Measurements from ENCODE around the gene BBS9. TPM values are rescaled to one million over a fixed set of nuclear protein-coding genes. Genes with fewer than 3 reads are reported as not detected.

BBS9 gene
- total and polyA plus RNA-seq, 3 donors from 2014 or later: 39.3 to 55.7 (median 53.3) TPM

- no peaks in the 10 kb centered on the region for H3K36me3 ChIP-seq (ENCODE audit: low read depth, missing control alignments)
- no peak overlapping the region for H3K27ac ChIP-seq
- WGBS, 2 donors: 85 to 86% methylated on average over 4 of the region's 4 CpGs
These were observed 30.0 kb upstream of the BBS9 start for GRCh38 chr7:33099154-33099940.

GRCh38 chr7:33100770-33101169, 28.6 kb upstream of the BBS9 start:
- no peaks in the 10 kb centered on the region for H3K27me3 ChIP-seq
- H3K4me3 ChIP-seq: no peak overlapping the region
- H3K9me3 ChIP-seq: no peaks in the 10 kb centered on the region
- no peaks in the 10 kb centered on the region for H3K36me3 ChIP-seq (ENCODE audit: low read depth, missing control alignments)
- TF ChIP-seq POLR2A (IDR thresholded peaks at IDR 0.05) (no peak), CTCF (IDR thresholded peaks at IDR 0.05) (no peak)
- H3K27ac ChIP-seq: no peak overlapping the region
- no peak for DNase-seq
- no peaks in the 10 kb centered on the region for H3K4me1 ChIP-seq
- WGBS, 2 donors: 79 to 83% methylated on average over 3 of the region's 3 CpGs
- intact Hi-C loops (cut with DNase I; ENCODE audit: low total_unique reads): no loop called here

More at GRCh38 chr7:33099154-33099940, 30.0 kb upstream of the BBS9 start:
- TF ChIP-seq CTCF (IDR thresholded peaks at IDR 0.05): no peak
- TF ChIP-seq POLR2A (IDR thresholded peaks at IDR 0.05): no peak
- DNase-seq: no peak
- Histone ChIP-seq H3K4me3 (no peak overlapping the region), H3K4me1 (no peaks in the 10 kb centered on the region), H3K27me3 (no peaks in the 10 kb centered on the region), H3K9me3 (no peaks in the 10 kb centered on the region)
- intact Hi-C loops (cut with DNase I; ENCODE audit: low total_unique reads): no loop called here

- Histone ChIP-seq H3K27ac (no peak overlapping the region), H3K27me3 (no peaks in the 10 kb centered on the region), H3K4me1 (peaks cover under 1% of the 10 kb centered on the region), H3K36me3 (ENCODE audit: low read depth, missing control alignments) (no peaks in the 10 kb centered on the region), H3K9me3 (no peaks in the 10 kb centered on the region), H3K4me3 (no peak overlapping the region)
- DNase-seq: no peak
- TF ChIP-seq CTCF (IDR thresholded peaks at IDR 0.05) (no peak), POLR2A (IDR thresholded peaks at IDR 0.05) (no peak)
- intact Hi-C loops (cut with DNase I; ENCODE audit: low total_unique reads): no loop called here
- 89 to 98% methylated on average over 3 of the region's 3 CpGs for WGBS, 2 donors
These were observed 27.5 kb upstream of the BBS9 start for GRCh38 chr7:33101906-33102305.

GRCh38 chr7:33107136-33108066, 22.0 kb upstream of the BBS9 start:
- peak; percentile 10 to 29 (median 17) for TF ChIP-seq CTCF (IDR thresholded peaks at IDR 0.05)
- no peak for TF ChIP-seq POLR2A (IDR thresholded peaks at IDR 0.05)
- no peaks in the 10 kb centered on the region for H3K9me3 ChIP-seq
- 33 to 44% methylated on average over 7 of the region's 7 CpGs for WGBS, 2 donors
- H3K27me3 ChIP-seq: no peaks in the 10 kb centered on the region
- no peaks in the 10 kb centered on the region for H3K36me3 ChIP-seq (ENCODE audit: low read depth, missing control alignments)
- DNase-seq: peak; percentile 54
- intact Hi-C loops (cut with DNase I; ENCODE audit: low total_unique reads): no loop called here
- peaks cover 14% of the 10 kb centered on the region for H3K4me1 ChIP-seq
- no peak overlapping the region for H3K27ac ChIP-seq
- H3K4me3 ChIP-seq: no peak overlapping the region

Measured in testis (tissue), 3 donors.